HG03060 (cell line): ENCODE results near the gene CRISP2.
"Not testable (repeated sequence)": the region's sequence is repeated elsewhere in the genome, so short reads cannot be mapped to it uniquely, and the experiment has no call there.

Experiments used
- ATAC-seq: cut with Tn5 transposase; IDR thresholded peaks from one replicate; pipeline ENCODE4 v1.9.1; 2021; ENCODE audit warnings: low read depth, moderate number of reproducible peaks; ENCODE audit not compliant: unreplicated experiment

The CRISP2 gene, protein sequence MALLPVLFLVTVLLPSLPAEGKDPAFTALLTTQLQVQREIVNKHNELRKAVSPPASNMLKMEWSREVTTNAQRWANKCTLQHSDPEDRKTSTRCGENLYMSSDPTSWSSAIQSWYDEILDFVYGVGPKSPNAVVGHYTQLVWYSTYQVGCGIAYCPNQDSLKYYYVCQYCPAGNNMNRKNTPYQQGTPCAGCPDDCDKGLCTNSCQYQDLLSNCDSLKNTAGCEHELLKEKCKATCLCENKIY

DNA sequence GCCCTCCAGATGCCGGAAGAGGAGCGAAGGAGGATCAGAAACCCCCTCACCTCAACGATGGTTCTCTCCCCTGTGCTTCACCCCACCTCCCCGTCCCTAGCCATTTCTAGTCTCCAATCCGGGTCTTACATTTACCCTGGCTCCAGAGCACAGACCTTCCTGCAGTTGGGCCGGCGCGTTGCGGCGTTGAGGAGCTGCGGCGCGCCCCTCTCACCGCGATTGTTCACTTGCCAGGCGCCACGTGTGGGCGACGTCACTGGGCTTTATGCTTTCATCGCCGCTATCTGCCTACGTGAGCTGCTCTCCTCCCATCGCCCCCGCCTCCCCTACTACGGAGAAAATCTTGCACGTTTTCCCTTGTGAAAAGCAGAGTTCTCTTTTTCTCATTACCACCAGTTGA, at the start of gene CRISP2:
Gene CRISP2, minus strand, starts transcription at position 198 of the 400 bp plus-strand sequence. CDS start 4,347 bp downstream, outside the sequence.
- no peak for ATAC-seq

DNA sequence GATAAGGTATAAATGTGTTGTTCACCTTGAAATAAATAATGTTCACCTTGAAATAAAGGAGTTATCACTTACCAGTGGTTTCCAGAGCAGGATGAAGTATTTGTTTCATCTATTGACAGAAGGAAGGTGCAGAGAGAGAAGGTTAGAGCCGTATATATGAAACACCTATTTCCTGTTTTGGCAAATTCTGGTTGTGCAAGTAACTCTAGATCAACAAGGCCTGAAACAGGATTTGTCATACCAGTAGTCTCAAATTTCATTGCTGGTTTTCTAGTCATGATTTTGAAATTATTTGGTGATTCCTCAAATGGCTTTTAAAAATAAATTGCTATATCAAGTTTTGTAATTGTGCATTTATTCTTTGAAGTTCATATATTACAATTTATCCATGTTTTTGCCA, 30.9 kb upstream of the CRISP2 start, which contains the start of gene CRISP3:
Gene CRISP3, minus strand, starts transcription at position 130 of the 400 bp plus-strand sequence. Its CDS starts 21 bp downstream, at position 109.
- no peak for ATAC-seq

DNA sequence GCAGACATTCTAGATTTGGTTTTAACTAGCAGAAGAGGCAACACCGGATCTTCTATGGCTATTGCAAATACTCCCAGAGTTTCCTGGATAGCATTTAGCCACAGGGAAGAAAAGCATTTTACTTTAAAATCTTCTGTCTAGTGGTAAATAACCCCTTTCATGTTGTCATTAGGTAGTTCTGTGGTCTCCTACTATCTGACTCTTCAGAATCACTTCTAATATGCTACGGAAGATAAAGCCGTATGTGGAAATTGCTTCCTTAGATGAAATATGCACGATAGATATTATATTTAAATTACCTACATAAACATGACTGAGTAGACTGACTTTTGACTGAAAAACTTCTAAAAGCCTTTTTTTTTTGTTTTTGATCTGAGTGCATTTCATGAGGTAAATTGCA, 30.1 kb upstream of the CRISP2 start:
- no peak for ATAC-seq

DNA sequence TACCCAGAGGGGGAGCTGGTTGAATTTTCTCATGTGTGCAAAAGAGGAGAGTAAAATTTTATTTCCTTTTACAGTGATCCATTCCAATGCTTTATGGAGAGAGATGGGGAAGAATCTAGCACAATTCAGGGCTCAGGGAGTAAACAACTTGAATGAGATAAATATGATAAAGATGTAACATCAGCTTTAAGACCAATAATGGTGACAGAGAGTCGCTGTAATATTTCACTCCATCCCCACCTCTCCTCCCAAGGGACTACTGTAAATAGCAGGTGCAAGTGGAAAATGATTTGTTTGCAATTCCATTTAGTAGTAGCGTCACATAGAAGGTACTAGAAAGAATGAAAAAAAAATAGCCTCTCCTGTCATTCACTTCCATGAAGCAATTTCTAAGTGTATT, 26.1 kb upstream of the CRISP2 start:
- ATAC-seq, result no peak

DNA sequence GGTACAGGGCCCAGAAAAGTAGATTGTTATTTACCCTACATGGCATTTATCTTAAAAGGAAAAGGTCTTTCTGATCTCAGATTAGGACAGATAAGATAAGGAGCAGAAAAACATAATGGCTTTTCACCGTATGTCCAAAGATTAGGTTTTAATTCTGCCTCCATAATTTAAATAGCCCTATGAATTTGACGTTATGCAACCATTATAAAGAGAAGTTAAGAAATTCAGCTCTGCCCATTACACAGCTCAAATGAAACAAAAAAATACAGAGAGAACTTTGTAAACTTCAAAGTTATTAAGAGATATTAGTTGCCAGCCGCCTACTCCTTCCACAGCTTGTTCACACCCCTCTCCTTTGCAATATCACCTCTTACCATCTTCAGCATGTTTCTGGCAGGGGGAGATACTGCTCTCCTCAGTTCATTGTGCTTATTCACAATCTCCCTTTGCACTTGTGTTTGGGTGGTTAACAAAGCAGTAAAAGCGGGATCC, 22.7 kb upstream of the CRISP2 start:
- ATAC-seq, result no peak

DNA sequence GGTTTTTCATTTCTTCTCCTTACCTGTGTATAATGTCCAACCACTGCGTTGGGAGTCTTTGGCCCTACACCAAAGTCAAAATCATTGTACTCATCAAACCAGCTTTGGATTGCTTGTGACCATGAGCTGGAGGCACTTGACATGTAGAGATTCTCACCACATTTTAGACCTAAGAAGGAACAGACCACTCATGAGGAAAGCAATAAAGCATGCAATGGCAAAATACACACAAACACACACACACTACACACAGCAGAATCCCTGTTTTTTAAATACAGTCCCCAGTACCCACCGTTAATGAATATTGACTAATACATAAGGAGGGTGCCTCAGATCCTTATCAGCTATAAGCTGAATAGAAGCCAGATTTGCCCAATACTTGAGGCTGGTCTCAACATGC, 20.3 kb upstream of the CRISP2 start:
- no peak for ATAC-seq

DNA sequence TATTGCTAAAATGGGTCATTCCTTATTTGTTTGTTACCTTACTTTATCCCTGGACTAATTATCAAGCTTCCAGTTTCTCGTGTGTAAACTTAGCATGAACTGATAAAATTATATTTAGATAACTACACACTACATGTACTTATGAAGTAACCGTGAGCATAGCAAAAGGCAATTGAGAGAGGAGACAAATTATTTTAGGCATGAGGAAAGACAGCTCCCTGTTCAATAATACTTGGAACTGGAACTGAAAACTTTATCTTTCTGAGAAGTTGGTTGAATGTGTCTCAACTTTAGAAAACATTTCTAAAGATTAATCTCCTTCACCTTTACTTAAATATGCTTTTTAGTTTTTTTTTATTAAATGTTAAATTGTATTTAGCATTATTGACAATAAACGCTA, 19.4 kb upstream of the CRISP2 start:
- ATAC-seq, result no peak

DNA sequence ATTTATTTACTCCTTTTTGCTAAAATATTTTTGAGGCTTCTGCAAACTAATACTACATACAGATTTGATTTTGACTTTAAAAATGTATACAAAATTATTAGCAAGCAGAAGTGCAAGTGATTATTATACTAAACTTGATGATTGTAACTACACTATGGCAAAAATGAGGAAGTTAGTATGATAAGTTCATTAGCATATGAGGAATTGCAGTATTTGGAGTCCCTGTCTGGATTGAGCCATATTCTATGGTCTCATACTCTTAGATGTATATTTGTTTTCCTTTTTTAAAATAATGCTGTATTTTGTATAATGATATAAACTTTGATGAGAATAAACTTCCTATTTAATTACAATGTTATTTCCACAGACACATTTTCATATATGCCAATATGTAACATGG, 16.9 kb upstream of the CRISP2 start:
- no peak for ATAC-seq

DNA sequence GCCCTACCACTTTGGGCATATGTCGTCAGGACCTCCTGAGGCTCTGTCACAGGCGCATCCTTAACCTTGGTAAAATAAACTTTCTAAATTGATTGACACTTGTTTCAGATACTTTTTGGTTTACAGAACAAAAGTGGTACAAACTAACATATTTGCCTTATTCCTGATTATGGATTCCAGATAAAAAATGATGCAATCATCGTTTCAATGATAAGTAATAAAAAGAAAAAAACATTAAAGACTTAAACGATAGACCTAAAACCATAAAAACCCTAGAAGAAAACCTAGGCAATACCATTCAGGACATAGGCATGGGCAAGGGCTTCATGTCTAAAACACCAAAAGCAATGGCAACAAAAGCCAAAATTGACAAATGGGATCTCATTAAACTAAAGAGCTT, 10.6 kb upstream of the CRISP2 start:
- not testable (repeated sequence) for ATAC-seq

DNA sequence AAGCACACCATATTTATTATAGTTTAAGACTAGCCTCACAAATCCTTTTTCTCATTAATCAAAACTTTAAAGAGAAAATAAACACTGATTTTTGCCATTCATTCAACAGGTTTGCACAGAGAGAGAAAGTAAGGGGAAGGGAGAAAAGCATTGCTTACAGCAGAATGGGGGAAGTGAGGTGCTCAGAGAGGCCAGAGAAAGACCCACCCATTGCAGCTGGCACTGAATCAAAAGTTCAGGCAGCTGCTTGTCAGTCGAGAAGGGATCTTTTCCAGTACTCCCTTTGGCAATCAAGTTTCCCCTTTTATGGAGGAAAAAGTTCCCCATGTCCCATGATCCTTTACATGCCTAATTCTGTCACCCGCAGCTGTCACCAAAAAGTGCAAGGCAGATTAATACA, 8.0 kb upstream of the CRISP2 start:
- no peak for ATAC-seq

DNA sequence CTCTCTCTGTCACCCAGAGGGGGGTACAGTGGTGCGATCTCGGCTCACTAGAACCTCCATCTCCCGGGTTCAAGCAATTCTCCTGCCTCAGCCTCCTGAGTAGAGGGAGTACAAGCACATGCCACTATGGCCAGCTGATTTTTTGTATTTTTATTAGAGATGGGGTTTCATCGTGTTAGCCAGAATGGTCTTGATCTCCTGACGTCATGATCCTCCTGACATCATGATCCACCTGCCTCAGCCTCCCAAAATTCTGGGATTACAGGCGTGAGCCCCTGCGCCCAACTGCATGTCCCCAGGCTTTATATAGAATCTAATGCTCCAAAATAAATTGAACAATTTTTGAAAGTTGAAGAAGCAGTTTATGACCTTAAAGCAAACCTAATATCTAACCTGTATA, 7.0 kb upstream of the CRISP2 start:
- ATAC-seq, result no peak

DNA sequence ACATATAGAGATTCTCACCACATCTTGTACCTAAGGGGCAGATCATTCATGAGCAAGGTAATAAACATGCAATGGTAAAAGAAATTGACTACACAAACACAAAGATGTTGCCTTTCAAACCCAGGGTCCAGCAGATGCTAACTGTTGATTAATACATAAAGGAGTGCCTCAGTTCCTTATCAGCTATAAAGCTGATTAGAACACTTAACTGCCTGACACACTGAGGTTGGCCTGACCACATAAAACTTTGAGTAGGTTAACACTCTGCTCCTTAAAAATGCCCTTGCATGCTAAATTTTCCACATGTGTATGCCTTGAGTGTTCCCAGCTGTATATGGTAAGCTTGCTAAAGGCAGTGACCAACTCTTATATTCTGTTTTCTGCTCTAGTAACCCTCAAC, 14.9 kb downstream of the CRISP2 start:
- no peak for ATAC-seq

DNA sequence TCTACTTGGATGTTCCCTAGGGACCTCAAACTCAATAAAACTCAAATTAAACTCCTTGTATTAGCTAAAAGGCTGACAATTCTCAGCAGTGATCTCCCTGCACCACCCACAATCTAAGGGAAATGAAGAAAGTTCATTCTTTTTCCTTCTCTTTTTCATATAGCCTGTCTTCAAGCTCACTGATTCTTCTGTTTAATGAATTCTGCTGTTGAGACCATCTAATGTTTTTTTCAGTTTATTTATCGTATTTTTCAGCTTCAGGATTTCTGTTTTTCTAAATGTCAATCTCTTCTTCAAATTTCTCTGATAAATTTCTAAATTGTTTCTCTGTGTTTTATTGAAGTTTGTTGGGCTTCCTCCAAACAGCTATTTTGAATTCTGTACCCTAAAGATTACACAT, 19.8 kb downstream of the CRISP2 start:
- no peak for ATAC-seq

DNA sequence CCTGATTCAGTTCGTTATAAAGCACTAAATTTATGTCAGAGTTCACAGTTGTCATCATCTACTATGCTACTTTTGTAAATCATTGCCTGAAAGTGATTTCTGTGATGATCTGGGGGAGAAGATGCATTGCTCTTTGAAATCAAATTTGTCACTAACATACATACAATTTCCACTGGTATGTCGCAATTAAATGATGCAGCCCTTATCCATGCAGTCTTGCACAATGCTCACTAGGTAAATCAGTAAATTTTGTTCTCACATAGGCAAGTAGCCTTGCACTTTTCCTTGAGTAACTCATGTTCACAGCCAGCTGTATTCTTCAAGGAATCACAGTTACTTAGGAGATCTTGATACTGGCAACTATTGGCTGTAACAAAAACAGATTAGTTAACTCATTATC, 20.8 kb downstream of the CRISP2 start:
- ATAC-seq, result no peak

DNA sequence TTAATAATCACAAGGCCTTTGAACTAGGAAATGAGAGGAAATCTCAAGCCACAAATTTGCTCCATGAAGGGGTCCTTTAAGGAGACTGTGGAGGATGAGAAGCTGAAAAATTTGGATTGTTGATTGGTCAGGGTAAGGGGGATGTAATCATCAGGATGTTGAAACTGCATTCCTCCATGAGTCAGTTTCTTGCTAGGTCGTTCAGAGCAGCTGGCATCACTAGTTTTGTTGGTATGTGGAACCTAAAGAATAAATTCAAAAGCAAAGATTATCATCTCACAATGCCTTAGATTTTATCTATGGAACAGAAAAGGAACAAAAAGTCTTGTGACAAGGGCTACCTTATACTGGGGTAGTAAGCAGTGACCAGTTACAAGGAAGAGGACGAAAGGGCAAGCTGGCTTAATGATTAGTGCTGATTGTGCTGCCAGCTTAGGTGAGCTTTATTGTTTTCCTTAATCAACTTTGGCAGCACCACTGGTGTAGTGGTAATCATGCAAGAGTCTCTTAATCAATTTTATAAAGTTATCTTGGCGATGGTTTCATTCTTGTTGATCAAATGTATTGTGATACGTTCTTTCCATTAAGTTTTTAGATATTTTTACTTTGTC, 36.6 kb downstream of the CRISP2 start:
- ATAC-seq, result no peak

DNA sequence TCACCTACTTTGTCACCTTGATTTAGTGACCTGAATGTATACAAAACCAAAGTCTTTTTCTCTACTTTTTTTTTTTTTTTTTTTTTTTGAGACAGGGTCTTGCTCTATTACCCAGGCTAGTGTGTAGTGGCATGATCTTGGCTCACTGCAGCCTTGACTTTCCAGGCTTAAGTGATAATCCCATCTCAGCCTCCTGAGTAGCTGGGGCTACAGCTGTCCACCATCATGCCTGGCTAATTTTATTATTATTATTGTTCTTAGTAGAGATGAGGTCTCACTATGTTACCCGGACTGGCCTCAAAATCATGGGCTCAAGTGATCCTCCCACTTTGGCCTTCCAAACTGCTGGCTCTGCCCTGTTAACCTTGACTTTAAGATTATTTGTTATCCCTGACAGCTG, 37.5 kb downstream of the CRISP2 start:
- ATAC-seq, result no peak

DNA sequence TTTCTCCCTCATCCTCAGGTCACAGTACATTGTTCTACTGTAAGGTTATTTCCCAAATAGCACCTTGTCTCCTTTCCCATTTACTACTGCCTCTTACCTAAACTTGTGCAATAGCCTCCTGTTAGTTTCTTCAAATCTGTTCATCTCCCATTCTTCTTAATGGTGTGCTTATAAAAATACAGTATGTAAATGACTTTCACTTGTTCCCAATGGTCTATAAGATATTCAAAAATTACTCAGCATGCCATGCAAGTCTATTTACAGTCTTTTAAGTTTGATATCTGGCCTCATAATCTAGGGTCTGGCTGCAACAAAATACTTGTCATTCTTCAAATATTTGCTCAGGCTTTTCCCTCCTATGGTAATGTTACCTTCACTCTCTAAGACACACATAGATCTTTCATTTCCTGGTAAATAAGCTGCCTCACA, 45.2 kb downstream of the CRISP2 start:
- ATAC-seq, result no peak

DNA sequence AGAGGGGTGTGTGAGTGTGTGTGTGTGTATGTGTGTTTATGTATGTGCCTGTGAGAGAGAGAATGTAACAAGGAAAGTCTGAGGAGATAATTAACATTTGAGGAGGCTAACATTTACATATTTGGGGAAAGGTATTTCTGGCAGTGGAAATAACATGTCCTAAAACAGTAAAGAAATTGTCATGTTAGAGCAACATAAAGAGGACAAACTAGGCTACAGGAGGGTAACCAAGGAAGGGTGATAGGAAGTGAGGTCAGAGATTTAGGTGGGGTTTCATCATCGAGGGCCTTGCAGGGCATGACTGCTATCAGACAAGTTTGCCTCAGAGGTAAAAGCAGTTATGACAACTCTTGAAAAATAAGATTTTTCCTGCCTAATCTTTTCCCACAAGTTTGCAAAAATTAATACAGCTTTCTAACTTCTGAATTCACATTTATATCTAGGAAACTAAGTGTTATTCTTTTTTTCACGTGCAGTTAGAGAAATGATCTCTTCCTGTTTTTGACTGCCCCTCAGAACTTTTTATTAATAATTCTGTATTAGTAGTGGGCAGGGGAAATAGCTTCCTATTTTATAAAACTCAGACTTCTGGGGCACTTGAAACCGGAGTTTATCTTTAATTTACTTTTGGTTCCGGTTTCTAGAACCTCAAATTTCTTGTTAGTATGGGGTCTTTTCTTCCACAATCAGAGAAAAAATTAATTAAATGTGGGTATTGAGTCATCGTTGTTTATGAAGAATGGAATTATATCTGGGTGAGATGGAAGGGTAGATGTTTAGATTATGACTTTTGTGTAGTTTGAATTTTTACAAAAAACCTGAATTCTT, 46.2 kb downstream of the CRISP2 start:
- ATAC-seq, result no peak

DNA sequence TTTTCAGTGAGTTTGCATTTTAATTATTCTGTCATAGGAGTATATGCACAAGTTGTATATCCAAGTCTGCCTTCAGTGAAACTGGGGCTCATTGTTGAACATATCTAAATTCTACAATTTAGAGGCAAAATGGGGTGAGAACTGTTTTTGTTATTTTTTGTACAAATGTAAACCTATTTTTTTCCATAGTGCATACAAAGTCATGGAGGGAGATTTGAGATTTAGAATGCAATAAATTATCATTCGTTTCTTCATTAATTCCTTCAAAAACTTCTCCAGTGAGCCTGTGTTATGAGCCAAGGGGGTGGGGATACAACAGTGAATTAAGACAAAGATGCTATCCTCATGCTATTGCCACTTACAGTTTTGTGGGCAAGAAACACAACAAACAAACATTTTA, 46.9 kb downstream of the CRISP2 start:
- no peak for ATAC-seq

DNA sequence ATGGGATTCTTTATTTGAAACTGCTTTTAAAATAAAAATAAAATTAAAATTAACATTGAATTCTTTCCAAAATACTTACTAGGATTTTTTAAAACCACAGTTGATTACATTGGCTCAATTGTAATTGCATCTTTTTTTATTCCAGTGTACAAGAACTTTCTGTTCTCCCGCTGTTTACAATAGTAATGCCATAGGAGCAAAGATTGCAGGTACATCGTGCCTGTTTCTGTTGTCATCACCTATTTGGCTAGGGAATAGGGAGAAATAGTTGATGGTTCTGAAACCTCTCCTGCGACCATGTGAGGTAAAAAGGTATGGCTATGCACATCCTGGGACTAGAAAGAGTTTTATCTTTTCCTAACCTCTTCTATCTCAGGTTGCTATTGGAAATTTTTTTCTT, 48.5 kb downstream of the CRISP2 start:
- ATAC-seq, result no peak

DNA sequence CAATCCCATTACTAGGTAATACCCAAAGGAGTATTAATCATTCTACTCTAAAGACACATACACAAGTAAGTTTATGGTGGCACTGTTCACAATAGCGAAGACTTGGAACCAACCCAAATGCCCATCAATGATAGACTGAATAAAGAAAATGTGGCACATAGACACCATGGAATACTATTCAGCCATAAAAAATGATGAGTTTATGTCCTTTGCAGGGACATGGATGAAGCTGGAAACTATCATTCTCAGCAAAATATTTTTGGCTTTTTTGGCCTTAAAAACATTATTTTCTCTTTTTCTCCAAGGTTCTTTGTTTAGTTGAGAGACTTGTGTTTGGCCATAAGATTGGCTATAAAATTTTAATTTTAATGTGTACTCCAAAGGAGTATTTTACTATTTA, 49.3 kb downstream of the CRISP2 start:
- ATAC-seq, result not testable (repeated sequence)
